ENCODE measurements around the gene PELI1.
"Not testable (repeated sequence)": the region's sequence is repeated elsewhere in the genome, so short reads cannot be mapped to it uniquely, and the experiment has no call there.

Gene PELI1

DNA sequence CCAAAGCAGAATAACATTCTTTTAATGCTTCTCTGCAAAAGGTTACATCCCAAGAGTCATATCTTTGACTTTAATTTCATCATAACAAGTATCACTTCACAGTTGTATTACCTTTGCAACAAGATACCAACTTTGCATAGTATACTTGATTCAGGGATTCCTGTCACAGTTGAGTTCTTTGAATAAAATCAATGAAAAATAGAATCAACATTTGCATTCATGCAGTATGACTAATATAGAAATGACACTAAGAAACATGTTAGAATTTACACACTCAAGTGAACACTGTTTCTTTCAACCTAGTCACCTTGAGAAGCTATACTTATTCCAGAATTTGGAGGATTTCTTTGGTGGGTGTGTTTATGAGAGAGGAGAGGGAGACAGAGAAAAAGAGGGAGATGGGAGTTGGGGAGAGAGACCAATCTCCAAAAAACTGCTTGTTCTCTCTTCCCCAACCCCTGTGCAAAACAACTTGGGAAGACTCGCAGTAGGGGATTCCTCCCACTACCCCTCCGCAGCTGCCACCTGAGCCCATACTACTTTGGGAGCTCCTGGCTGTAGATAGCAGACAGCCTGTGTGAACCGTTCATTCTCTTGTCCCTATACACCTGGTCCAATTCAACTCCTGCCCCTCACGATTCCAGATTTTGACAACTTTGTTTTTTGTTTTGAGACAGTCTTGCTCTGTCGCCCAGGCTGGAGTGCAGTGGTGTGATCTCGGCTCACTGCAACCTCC, 57.7 kb downstream of the PELI1 start:
- no peak for DNase-seq (ENCODE audit: low read depth, low spot score)

- no peak for DNase-seq (ENCODE audit: low read depth, low spot score)
These were observed 58.3 kb downstream of the PELI1 start for GRCh38 chr2:64085936-64086335.

DNA sequence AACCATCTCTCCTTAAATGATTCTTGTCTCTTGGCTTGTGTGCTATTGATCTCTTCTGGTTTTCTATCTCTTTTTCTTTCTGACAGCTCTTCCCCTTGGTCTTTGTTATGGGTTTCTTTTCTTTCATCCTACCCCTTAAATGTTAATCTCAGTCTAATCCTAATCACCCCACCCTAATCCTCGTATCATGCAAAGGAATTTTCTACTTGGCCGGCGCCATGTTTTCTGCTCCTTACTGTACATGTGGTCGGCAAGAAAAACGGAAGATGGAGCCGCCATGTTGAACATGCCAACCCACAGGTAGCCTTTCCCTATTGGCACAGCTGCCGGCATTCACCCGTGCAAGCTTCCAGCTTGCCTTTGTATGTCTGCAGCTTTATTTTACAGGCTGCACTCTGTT, 63.2 kb downstream of the PELI1 start:
- no peak for DNase-seq (ENCODE audit: low read depth, low spot score)

DNA sequence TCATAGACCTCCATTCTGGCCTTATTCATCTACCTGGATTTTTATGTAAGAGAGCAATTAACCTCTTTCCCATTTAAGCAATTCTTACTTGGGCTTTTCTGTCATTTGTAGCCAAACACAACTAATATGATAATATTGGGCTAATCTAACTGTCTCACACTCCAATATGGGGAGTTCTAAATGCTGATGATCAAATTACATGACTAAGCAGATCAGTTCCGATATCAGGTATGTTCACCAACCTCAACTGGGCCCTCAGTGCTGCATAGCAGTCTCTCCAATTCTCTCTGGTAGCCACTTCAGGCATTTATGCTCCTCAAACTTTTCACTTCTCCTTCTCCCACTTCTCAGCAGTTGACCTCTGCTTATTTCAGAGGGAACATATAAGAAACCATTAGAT, 64.0 kb downstream of the PELI1 start:
- DNase-seq (ENCODE audit: low read depth, low spot score): no peak

GRCh38 chr2:64079688-64080087, 64.5 kb downstream of the PELI1 start:
- not testable (repeated sequence) for DNase-seq (ENCODE audit: low read depth, low spot score)

GRCh38 chr2:64076828-64077227, 67.4 kb downstream of the PELI1 start:
- not testable (repeated sequence) for DNase-seq (ENCODE audit: low read depth, low spot score)

- DNase-seq (ENCODE audit: low read depth, low spot score): not testable (repeated sequence)
These were observed 69.6 kb downstream of the PELI1 start for GRCh38 chr2:64074616-64075015.

GRCh38 chr2:64067326-64067725, 76.9 kb downstream of the PELI1 start:
- DNase-seq (ENCODE audit: low read depth, low spot score): no peak

- DNase-seq (ENCODE audit: low read depth, low spot score): no peak
These were observed 78.7 kb downstream of the PELI1 start for GRCh38 chr2:64065516-64065915.

GRCh38 chr2:64063924-64064331, 80.3 kb downstream of the PELI1 start:
- no peak for DNase-seq (ENCODE audit: low read depth, low spot score)

DNA sequence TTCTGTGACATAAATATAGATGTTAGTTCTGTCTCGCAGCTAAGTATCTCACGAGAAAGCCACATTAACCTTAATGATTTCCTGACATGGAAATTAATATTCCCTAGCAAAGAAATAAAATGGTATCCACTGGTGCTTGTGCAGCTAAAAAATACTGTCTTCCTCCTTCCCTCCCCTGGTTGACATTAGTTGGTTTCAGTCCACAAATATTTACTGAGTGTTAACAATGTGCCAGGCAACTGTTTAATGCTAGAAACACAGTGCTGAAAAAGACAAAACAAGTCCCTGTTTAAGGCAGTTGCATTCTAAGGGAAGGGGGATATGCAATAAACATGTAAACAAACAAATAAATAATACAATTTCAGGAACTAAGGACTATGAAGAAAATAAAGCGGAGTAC, 80.8 kb downstream of the PELI1 start:
- no peak for DNase-seq (ENCODE audit: low read depth, low spot score)

DNA sequence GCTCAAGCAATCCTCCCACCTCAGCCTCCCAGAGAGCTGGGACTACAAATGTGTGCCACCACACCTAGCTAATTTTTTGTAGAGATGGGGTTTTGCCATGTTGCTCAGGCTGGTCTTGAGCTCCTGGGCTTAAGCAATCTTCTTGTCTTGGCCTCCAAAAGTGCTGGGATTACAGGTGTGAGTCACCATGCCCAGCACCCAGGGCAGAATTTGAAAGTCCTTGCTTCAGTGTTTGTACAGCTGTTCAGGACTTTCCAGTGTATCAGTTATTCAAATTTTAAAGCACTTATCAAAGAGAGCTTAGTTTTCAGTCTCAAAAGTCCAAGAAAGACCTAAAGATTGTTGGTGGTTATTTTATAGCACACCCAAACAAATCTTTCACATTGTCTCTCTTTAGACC, 81.4 kb downstream of the PELI1 start:
- no peak for DNase-seq (ENCODE audit: low read depth, low spot score)

DNA sequence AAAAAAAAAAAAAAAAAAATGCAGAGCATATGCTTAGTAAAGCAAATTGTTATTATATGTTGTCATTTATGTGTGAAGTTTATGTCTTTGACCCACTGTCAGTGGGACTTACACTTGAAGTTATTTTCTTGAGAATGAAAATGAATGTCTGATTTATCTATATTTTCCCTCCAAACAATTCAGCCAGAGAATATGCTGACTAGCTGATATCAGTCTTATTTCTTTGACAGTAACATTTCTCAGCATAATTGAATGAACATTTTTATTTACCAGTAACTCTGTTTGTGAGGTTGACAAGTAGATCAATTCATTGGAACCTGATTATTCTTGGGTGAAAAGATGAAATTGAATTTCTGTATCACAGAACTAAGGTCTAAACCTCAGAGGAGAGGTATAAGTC, 85.0 kb downstream of the PELI1 start:
- no peak for DNase-seq (ENCODE audit: low read depth, low spot score)

DNA sequence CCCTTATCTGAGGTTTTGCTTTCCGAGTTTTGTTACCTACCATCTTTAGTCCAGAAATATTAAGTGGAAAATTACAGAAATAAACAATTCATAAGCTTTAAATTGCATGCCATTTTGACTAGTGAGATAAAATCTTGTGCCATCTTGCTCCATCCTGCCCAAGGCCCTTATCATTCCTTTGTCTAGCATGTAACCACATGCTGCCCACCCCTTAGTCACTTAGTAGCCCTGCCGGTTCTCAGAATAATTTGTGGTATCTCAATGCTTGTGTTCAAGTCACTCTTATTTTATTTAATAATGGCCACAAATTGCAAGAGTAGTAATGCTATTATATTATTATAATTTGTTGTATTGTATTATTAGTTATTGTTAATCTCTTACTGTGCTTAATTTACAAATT, 88.2 kb downstream of the PELI1 start:
- no peak for DNase-seq (ENCODE audit: low read depth, low spot score)

DNA sequence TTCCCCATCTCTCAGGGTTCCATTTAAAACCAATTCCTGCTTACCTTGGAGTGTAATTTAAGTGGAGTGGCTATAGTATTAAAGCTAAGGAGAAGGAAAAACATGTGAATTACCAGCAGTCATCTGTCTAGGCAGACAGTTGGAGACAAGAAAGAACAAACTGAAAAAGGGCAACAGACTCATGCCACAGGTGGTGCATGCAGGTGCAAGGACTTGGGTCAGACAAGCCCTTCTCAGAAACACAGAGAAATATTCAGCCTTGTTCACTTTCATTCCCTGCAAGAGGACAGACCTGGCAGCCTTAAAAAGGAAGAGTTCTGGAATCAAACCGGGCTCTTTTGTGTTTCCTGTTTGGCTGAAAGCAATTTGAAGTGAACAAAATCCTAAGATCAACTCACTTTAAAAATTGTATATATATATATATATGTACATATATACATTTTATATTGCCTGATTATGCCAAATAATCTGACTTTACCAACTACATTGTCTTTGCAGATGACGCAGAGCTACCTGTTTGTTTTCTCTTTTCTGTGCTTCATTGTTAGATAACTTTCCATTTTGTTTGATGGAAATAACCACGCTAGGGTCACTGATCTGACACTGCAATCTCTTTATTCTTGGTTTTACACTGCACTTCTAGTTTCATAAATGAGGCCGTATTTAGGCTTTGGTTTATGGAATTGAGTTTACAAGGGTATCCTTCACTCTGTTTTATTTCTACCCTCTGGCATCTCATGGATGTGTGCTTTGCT, 89.9 kb downstream of the PELI1 start:
- no peak for DNase-seq (ENCODE audit: low read depth, low spot score)

GRCh38 chr2:64052463-64053241, 91.6 kb downstream of the PELI1 start:
- DNase-seq (ENCODE audit: low read depth, low spot score): no peak

DNA sequence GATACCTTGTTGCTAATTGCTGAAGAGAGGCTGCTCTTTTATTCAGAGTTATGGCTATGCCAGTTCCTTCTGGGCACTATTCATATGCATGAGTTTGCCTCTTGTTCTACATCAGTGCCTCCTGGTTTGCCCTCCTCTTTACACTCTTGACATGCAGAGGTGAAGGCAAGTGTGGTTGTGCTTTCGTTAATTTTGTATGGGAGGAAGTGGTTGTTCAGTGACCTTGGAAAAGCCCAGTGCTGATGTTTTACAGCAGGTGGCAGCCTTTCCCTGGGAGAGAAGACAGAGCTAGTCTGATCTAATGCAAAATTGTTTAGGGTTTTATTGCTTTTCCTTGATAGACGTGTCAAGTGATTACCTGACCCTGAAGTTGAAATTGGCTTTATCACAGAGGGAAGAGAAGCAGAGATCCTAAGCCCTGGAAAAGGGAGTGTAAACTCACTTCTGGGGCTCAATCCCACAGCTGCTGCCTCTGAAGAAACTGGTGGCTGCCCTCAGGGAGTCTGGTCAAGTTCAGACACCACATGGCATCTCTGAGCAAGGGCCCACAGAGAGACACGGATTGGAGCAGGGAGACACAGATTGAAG, 94.5 kb downstream of the PELI1 start:
- DNase-seq (ENCODE audit: low read depth, low spot score): no peak

GRCh38 chr2:64045938-64046337, 98.3 kb downstream of the PELI1 start:
- DNase-seq (ENCODE audit: low read depth, low spot score): no peak

Measured in iPS DF 19.7 (cell line).